ENCODE measurements around the gene ARSB.

Gene ARSB

GRCh38 chr5:78756858-78757257 is 228.3 kb downstream of the ARSB start:
- Histone ChIP-seq H3K9me3 (replicated peaks; ENCODE audit: insufficient read depth, low read length) (no peaks in the 10 kb centered on the region), H3K9me2 (replicated peaks; ENCODE audit: insufficient read depth, low read length) (no peaks in the 10 kb centered on the region), H3F3A (ENCODE audit: insufficient read depth, low read length) (0 out of 2 replicates have a peak, but pooled peaks cover 11% of the 10 kb centered on the region), H3K79me2 (ENCODE audit: low read length) (no peaks in the 10 kb centered on the region), H3K36me3 (replicated peaks; ENCODE audit: insufficient read depth, low read length) (no peaks in the 10 kb centered on the region), H3K9ac (ENCODE audit: low read length) (no peak overlapping the region), H4K20me1 (ENCODE audit: insufficient read depth, low read length) (no peaks in the 10 kb centered on the region), H3K27me3 (replicated peaks; ENCODE audit: insufficient read depth, low read length) (no peaks in the 10 kb centered on the region), H3K4me3 (ENCODE audit: low read length) (no peak overlapping the region), H3K27ac (ENCODE audit: low read length) (no peak overlapping the region), H2AFZ (ENCODE audit: low read length) (no peak overlapping the region; the same call in 1 of the 2 replicates), H3K4me1 (ENCODE audit: low read length) (peaks cover 30% of the 10 kb centered on the region), H3K4me2 (ENCODE audit: low read depth, low read length) (no peak overlapping the region)
- no peak for DNase-seq
- no peak for TF ChIP-seq EZH2 (optimal IDR thresholded peaks at IDR 0.05; ENCODE audit: low read depth, low read length)
- TF ChIP-seq, protein P1, sequence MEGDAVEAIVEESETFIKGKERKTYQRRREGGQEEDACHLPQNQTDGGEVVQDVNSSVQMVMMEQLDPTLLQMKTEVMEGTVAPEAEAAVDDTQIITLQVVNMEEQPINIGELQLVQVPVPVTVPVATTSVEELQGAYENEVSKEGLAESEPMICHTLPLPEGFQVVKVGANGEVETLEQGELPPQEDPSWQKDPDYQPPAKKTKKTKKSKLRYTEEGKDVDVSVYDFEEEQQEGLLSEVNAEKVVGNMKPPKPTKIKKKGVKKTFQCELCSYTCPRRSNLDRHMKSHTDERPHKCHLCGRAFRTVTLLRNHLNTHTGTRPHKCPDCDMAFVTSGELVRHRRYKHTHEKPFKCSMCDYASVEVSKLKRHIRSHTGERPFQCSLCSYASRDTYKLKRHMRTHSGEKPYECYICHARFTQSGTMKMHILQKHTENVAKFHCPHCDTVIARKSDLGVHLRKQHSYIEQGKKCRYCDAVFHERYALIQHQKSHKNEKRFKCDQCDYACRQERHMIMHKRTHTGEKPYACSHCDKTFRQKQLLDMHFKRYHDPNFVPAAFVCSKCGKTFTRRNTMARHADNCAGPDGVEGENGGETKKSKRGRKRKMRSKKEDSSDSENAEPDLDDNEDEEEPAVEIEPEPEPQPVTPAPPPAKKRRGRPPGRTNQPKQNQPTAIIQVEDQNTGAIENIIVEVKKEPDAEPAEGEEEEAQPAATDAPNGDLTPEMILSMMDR (IDR thresholded peaks at IDR 0.05; ENCODE audit: low read length), result no peak

DNA sequence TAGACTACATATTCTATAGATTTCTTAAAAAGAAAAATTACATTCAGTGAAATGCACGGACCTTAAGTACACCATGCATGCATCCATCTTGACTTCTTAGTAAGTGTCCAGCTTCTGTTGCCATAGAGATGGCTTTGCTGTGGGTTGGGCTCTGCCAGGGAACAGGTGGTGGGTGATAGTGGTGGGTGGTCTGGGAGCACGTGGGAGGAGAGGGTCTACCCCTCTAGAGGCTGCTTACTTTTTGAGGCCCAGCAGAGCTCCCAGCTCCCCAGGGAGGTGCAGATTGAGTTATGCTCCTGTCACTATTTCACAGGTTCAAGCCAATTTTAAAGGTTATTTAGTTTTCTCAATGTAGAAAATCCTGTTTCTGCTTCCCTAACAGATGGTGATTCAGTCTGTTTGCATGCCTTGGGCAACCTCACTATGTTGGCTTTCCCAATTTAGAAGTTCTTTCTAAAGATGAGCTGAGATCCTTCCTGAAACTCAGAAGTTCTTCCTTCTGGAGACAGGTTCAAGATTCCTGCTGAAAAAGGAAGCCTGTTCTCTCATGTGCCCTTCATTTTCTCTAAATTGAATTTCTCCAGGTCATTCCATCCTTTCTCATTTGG is 229.2 kb downstream of the ARSB start:
- no peaks in the 10 kb centered on the region for H3K79me2 ChIP-seq (ENCODE audit: low read length)
- H3K9me3 ChIP-seq (replicated peaks; ENCODE audit: insufficient read depth, low read length), result no peaks in the 10 kb centered on the region
- H3F3A ChIP-seq (ENCODE audit: insufficient read depth, low read length), result 0 out of 2 replicates have a peak, but pooled peaks cover 11% of the 10 kb centered on the region
- peaks cover 30% of the 10 kb centered on the region for H3K4me1 ChIP-seq (ENCODE audit: low read length)
- H4K20me1 ChIP-seq (ENCODE audit: insufficient read depth, low read length), result no peaks in the 10 kb centered on the region
- H3K4me2 ChIP-seq (ENCODE audit: low read depth, low read length), result no peak overlapping the region
- no peak overlapping the region for H3K9ac ChIP-seq (ENCODE audit: low read length)
- no peak for TF ChIP-seq EZH2phosphoT487 (IDR thresholded peaks at IDR 0.05; ENCODE audit: low read length)
- H3K27me3 ChIP-seq (replicated peaks; ENCODE audit: insufficient read depth, low read length), result no peaks in the 10 kb centered on the region
- no peak overlapping the region for H3K4me3 ChIP-seq (ENCODE audit: low read length)
- H2AFZ ChIP-seq (ENCODE audit: low read length), result no peak overlapping the region
- no peaks in the 10 kb centered on the region for H3K36me3 ChIP-seq (replicated peaks; ENCODE audit: insufficient read depth, low read length)
- no peak for DNase-seq
- no peak overlapping the region for H3K27ac ChIP-seq (ENCODE audit: low read length)
- no peaks in the 10 kb centered on the region for H3K9me2 ChIP-seq (replicated peaks; ENCODE audit: insufficient read depth, low read length)

DNA sequence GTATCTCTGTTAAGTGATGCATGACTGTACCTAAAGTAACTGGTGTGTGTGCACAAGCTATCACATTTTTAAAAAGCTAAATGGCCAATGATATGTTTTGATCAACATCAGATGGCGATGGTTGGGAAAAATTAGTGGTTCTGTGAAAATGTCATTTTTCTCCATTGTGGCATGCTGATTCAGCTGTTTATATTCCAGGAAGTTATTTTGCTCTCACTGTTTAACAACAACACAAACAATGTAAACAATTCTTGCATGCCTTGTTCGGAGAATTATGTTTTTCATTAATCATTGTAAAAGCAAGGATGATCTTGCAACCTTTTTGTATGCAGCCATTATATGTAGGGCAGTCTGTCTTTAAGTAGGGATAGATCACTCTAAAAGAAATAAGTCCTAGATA is 230.5 kb downstream of the ARSB start:
- Histone ChIP-seq H3K27ac (ENCODE audit: low read length) (no peak overlapping the region), H3K4me1 (ENCODE audit: low read length) (peaks cover 30% of the 10 kb centered on the region), H3K9me3 (replicated peaks; ENCODE audit: insufficient read depth, low read length) (no peaks in the 10 kb centered on the region), H3K36me3 (replicated peaks; ENCODE audit: insufficient read depth, low read length) (no peaks in the 10 kb centered on the region), H3K9ac (ENCODE audit: low read length) (no peak overlapping the region), H2AFZ (ENCODE audit: low read length) (no peak overlapping the region), H3F3A (ENCODE audit: insufficient read depth, low read length) (0 out of 2 replicates have a peak, but pooled peaks cover 11% of the 10 kb centered on the region), H3K79me2 (ENCODE audit: low read length) (no peaks in the 10 kb centered on the region), H3K27me3 (replicated peaks; ENCODE audit: insufficient read depth, low read length) (no peaks in the 10 kb centered on the region), H4K20me1 (ENCODE audit: insufficient read depth, low read length) (no peaks in the 10 kb centered on the region), H3K4me3 (ENCODE audit: low read length) (no peak overlapping the region), H3K4me2 (ENCODE audit: low read depth, low read length) (no peak overlapping the region), H3K9me2 (replicated peaks; ENCODE audit: insufficient read depth, low read length) (no peaks in the 10 kb centered on the region)
- DNase-seq, result no peak
- TF ChIP-seq EZH2phosphoT487 (IDR thresholded peaks at IDR 0.05; ENCODE audit: low read length) (no peak), EZH2 (optimal IDR thresholded peaks at IDR 0.05; ENCODE audit: low read depth, low read length) (no peak)
- TF ChIP-seq, protein P1 (IDR thresholded peaks at IDR 0.05; ENCODE audit: low read length), result no peak

- Histone ChIP-seq H3K9ac (ENCODE audit: low read length) (no peak overlapping the region), H3F3A (ENCODE audit: insufficient read depth, low read length) (0 out of 2 replicates have a peak, but pooled peaks cover 5% of the 10 kb centered on the region), H3K4me2 (ENCODE audit: low read depth, low read length) (no peak overlapping the region), H4K20me1 (ENCODE audit: insufficient read depth, low read length) (no peaks in the 10 kb centered on the region), H3K36me3 (replicated peaks; ENCODE audit: insufficient read depth, low read length) (no peaks in the 10 kb centered on the region), H3K9me2 (replicated peaks; ENCODE audit: insufficient read depth, low read length) (no peaks in the 10 kb centered on the region), H2AFZ (ENCODE audit: low read length) (no peak overlapping the region), H3K79me2 (ENCODE audit: low read length) (no peaks in the 10 kb centered on the region), H3K27ac (ENCODE audit: low read length) (no peak overlapping the region), H3K4me1 (ENCODE audit: low read length) (peaks cover 23% of the 10 kb centered on the region), H3K27me3 (replicated peaks; ENCODE audit: insufficient read depth, low read length) (no peaks in the 10 kb centered on the region), H3K9me3 (replicated peaks; ENCODE audit: insufficient read depth, low read length) (no peaks in the 10 kb centered on the region), H3K4me3 (ENCODE audit: low read length) (no peak overlapping the region)
- no peak for DNase-seq
- no peak for TF ChIP-seq EZH2phosphoT487 (IDR thresholded peaks at IDR 0.05; ENCODE audit: low read length)
- TF ChIP-seq, protein P1 (IDR thresholded peaks at IDR 0.05; ENCODE audit: low read length), result no peak
- TF ChIP-seq EZH2 (optimal IDR thresholded peaks at IDR 0.05; ENCODE audit: low read depth, low read length), result no peak
Observed at GRCh38 chr5:78753093-78753531, 232.0 kb downstream of the ARSB start.
